SH-SY5Y (cell line): Measurements from ENCODE around the gene COL15A1.

ENCODE experiments used
- GATA2 ChIP-seq: IDR thresholded peaks from 2 replicates; pipeline ENCODE4 v1.6.1; 2011; ENCODE audit warnings: mild to moderate bottlenecking, low read depth, low read length
- GATA3 ChIP-seq: IDR thresholded peaks from 2 replicates; pipeline ENCODE4 v1.6.1; 2011; ENCODE audit warnings: low read depth, mild to moderate bottlenecking, low read length, moderate library complexity

COL15A1 gene

GRCh38 chr9:99008203-99008602, 64.5 kb downstream of the COL15A1 start:
- TF ChIP-seq GATA3 (no peak), GATA2 (no peak)

- TF ChIP-seq GATA3 (no peak), GATA2 (no peak)
These were observed 67.5 kb downstream of the COL15A1 start for GRCh38 chr9:99011161-99011709.

DNA sequence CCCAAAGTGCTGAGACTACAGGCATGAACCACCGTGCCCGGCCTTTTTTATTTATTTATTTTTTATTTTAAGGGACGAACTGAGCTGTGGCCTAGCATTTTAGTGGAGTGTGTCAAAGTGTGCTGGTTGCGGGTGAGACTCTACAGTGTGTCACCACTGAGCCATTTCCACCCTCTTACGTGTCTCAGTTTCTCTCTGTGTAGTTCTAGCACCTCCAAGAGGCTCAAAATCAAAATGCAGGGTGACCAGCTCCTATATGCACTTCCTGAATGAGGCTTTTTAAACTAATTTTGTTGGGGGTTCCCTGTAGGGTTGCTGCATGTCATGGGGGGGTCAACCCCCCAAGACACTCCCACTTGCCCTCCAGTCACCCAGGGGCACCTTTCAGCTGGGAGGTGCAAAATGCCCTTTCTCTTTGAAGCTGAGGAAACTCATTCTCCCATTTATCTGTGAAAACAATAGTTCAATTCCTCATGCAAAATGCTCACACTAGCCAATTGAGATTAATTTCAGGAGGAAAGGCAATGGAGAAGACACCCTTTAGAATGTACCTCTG, 69.3 kb downstream of the COL15A1 start:
- TF ChIP-seq GATA2 (no peak), GATA3 (no peak)

GRCh38 chr9:99013550-99013949, 69.8 kb downstream of the COL15A1 start:
- TF ChIP-seq GATA3 (no peak), GATA2 (no peak)

DNA sequence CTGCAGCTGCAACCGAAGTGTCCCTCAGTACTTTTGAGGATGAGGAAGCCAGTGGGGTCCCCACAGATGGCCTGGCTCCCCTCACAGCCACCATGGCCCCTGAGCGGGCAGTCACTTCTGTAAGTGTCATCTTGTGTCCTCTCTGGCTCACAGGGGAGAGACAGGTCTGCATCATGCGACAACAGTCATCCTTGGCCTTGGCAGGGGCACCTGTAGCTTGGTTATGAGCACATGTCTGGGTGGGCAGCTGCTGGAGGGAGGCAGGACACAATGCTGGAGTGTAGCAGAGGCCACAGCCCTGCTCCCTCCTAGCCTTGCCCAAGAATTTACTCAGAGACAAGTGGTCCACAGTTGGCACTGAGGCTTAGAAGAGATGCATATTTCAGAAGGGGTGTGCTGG, 71.7 kb downstream of the COL15A1 start:
- TF ChIP-seq GATA3 (no peak), GATA2 (no peak)

GRCh38 chr9:99015890-99016289, 72.2 kb downstream of the COL15A1 start:
- TF ChIP-seq GATA2 = no peak
- TF ChIP-seq GATA3 = no peak

GRCh38 chr9:99016681-99017387, 73.1 kb downstream of the COL15A1 start:
- TF ChIP-seq GATA3 (no peak), GATA2 (no peak)

- TF ChIP-seq GATA2 = no peak
- no peak for TF ChIP-seq GATA3
These were observed 74.9 kb downstream of the COL15A1 start for GRCh38 chr9:99018653-99019052.

DNA sequence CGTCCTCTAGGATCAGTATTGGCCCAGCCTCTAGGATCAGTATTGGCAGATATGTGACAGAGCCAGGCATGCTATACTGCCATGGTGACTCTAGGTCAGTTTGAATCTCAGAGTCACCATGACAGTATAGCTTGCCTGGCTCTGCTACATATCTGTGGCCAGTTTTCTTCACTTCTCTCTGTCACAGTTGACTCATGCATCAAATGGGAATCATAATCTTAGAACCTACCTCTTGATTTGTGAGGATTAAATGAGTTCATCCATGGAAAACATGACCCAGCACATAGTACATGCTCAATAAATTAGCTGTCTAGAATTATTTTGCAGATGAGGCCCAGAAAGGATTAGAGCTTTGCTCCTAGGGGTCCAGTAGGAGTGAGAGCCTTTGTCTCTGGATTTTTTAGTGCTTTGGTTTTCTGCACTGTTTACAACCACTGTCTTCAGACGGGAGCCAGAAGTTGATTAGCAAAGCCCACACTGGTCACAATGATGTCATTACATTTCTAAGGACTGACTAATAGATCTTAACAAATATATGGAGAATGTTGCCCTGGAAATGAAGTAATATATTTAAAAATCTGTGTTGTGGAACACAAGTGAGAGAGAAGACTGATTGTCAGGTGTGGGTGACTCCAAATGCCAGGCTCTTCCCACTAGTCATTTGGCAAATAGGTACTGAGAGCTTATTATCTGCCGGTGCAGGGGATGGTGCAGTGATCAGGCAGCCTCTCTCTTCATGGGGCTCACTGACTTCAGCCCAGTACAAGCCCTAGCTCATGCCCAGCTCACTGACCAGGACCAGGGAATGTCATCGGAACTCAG, 76.0 kb downstream of the COL15A1 start:
- TF ChIP-seq GATA2 (no peak), GATA3 (no peak)

- no peak for TF ChIP-seq GATA2
- no peak for TF ChIP-seq GATA3
These were observed 77.2 kb downstream of the COL15A1 start for GRCh38 chr9:99020786-99021436.

DNA sequence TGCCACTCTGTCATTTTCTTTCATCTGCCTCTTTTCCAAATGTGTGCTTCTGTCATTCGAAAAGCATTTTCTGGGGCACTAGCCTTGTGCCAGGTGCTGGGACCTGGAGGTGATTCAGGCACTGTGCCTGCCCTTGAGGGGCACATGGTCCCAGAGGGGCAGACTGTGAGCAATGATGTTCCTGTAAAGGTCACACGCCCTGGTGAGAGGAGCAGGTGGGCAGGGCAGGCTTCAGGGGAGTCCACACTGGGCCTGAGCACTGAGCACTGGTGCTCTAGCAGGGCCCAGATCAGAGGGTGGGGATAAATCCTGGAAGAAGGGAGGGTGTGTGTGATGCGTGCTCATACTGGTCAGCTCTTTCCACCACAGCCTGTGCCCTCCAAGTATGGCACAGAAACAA, 77.8 kb downstream of the COL15A1 start:
- TF ChIP-seq GATA2 = no peak
- no peak for TF ChIP-seq GATA3

DNA sequence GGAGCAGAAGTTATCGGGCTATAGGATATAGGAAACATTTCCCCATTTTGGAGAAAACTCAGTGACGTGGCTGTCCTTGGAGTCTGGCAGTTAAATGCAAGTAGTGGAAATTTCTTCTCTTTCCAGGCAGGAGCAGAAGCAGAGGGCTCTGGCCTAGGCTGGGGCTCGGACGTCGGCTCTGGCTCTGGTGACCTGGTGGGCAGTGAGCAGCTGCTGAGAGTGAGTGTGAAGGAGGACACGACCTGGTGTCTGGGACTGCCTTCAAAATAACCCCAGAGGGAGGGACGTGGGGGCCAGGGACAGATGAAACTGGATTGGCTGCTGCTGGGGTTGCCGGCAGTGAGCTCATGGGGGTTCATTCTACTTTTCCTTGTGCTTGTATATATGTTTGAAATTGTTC, 79.5 kb downstream of the COL15A1 start:
- TF ChIP-seq GATA2 (no peak), GATA3 (no peak)

DNA sequence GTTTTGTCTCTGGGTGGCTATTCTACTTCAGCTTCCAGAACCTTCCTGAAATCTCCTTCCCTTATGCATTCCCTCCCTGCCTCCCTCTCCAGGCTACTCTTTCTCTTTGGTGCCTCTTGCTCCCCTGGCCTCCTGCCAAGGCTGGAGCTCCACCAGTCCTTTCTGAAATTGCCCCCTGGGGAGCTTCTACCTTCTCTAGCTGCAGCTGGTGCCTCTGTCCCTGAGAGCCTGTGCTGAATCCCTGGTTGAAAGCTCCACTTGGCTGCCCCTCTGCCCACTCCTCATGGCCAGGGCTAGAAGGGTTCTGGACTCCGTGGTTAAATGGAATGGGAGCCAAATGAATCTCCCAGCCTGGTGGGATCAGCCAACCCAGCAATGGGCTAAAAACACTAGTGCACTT, 80.1 kb downstream of the COL15A1 start:
- TF ChIP-seq GATA2 = no peak
- no peak for TF ChIP-seq GATA3

- TF ChIP-seq GATA2 (no peak), GATA3 (no peak)
These were observed 81.3 kb downstream of the COL15A1 start for GRCh38 chr9:99024959-99025358.
